ENCODE results near the gene FOXF2. TPM values are rescaled to one million over a fixed set of nuclear protein-coding genes. Genes with fewer than 3 reads are reported as not detected.
A peak's percentile ranks its signal among the peaks of the same experiment; 100 is the strongest.

The FOXF2 gene
- total and polyA plus RNA-seq, 2 of the 13 experiments (the other 11 are each of a cell fraction or from before 2014, with no cell fraction given): not detected

GRCh38 chr6:1381481-1382330 is 7.7 kb upstream of the FOXF2 start (continued):
- TF ChIP-seq NR2F6 (IDR thresholded peaks at IDR 0.05) (no peak), NR2F6 (CRISPR knock-in tag; IDR thresholded peaks at IDR 0.05) (no peak), ZNF446 (CRISPR knock-in tag; IDR thresholded peaks at IDR 0.05) (0 out of 2 replicates have a peak, but pooled peaks have one; percentile 21), ZSCAN22 (CRISPR knock-in tag; IDR thresholded peaks at IDR 0.05) (no peak), ZNF274 (CRISPR knock-in tag; IDR thresholded peaks at IDR 0.05) (0 out of 2 replicates have a peak, but pooled peaks have one; percentile 31), ZBED4 (CRISPR knock-in tag; IDR thresholded peaks at IDR 0.05; ENCODE audit: borderline replicate concordance) (peak; percentile 37; the same call in 1 of the 2 replicates), MEIS2 (CRISPR knock-in tag; IDR thresholded peaks at IDR 0.05) (peak; percentile 65; the same call in 1 of the 2 replicates), ZNF234 (CRISPR knock-in tag; conservative IDR thresholded peaks at IDR 0.05) (peak; percentile 81; the same call in 1 of the 2 replicates), SAFB2 (CRISPR knock-in tag; IDR thresholded peaks at IDR 0.05; ENCODE audit: borderline replicate concordance, low read depth) (no peak), PCBP1 (IDR thresholded peaks at IDR 0.05; ENCODE audit: borderline replicate concordance, low read depth, low read length) (no peak), GZF1 (CRISPR knock-in tag; IDR thresholded peaks at IDR 0.05) (0 out of 2 replicates have a peak, but pooled peaks have one; percentile 33), YEATS4 (CRISPR knock-in tag; IDR thresholded peaks at IDR 0.05; ENCODE audit: borderline replicate concordance) (0 out of 2 replicates have a peak, but pooled peaks have one; percentile 48), ZNF710 (CRISPR knock-in tag; IDR thresholded peaks at IDR 0.05; ENCODE audit: borderline replicate concordance) (0 out of 2 replicates have a peak, but pooled peaks have one; percentile 33), RBFOX2 (IDR thresholded peaks at IDR 0.05; ENCODE audit: low read depth, low read length) (no peak), SMARCE1 (IDR thresholded peaks at IDR 0.05; ENCODE audit: borderline replicate concordance) (no peak), GABPB1 (CRISPR knock-in tag; IDR thresholded peaks at IDR 0.05) (peak; percentile 60; the same call in 1 of the 2 replicates), THAP8 (CRISPR knock-in tag; IDR thresholded peaks at IDR 0.05; ENCODE audit: borderline replicate concordance) (peak; percentile 48; the same call in 1 of the 2 replicates), HHEX (CRISPR knock-in tag; IDR thresholded peaks at IDR 0.05) (no peak), NCOA1 (CRISPR knock-in tag; IDR thresholded peaks at IDR 0.05) (no peak), HNRNPLL (IDR thresholded peaks at IDR 0.05; ENCODE audit: low read depth, low read length, poor library complexity, severe bottlenecking) (peak; percentile 39), ZNF564 (CRISPR knock-in tag; IDR thresholded peaks at IDR 0.05) (no peak), ARID3A (IDR thresholded peaks at IDR 0.05; ENCODE audit: low read depth, low read length) (no peak)

All from HepG2 (cell line).